ENCODE data around the gene PRDM16.

The PRDM16 gene

DNA sequence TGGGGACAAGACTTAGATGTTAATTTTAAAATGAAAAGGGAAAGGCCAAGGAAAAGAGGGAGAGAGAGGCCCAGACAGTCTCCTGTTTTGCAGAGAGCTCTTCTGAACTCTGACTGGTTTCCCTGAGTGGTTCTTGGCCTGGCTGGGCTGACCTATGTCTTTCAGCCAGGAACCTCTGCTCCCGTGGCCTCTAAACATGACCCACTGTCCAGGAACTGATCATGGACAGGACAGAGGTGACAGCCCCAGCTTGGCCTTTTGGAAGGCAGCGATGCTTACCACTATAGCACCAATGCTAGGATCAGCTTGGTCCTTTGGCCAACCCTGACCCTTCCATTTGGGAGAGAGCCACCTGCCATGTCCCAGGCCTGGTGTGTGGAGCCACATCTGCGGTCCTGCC is 55.2 kb downstream of the PRDM16 start:
- no peak for DNase-seq (ENCODE audit: low read depth)

GRCh38 chr1:3125078-3125477 is 56.1 kb downstream of the PRDM16 start:
- no peak for DNase-seq (ENCODE audit: low read depth)

- no peak for DNase-seq (ENCODE audit: low read depth)
These were observed 56.8 kb downstream of the PRDM16 start for GRCh38 chr1:3125546-3126368.

GRCh38 chr1:3126756-3127678 is 58.0 kb downstream of the PRDM16 start:
- no peak for DNase-seq (ENCODE audit: low read depth)

- DNase-seq (ENCODE audit: low read depth): no peak
These were observed 58.7 kb downstream of the PRDM16 start for GRCh38 chr1:3127738-3128137.

DNA sequence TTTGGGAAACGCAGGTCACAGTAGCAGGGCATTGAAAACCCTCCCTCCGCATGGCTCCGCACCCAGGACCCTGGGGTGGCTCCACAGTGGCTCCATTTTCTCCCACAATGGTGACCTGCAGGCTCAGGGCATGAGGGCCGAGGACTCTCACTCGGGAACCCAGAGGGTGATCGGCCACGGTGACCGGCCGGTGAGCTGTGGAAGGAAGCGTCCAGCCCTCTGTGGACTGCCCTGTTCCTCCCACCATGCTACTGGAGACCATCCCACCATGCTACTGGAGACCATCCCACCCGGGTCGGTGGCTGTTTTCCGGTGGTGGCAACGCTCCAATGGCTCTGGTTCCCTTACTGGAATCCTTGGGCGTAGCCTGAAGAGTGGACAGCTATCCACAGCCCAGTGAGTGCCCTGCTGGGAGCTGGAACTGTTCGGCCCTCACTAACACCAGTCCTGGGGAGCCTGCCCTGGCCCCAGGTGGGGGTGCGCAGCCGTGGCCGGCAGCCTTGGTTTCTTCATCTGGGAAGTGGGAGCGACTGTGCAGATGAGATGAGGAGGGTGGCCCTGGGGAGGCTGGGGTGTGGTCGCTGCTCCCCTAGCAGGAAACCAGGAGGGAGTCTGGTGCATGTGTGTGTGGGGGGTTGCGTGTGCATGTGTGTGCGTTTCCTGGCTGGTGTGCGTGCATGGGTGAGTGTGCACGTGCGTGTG is 59.6 kb downstream of the PRDM16 start:
- DNase-seq (ENCODE audit: low read depth): no peak

DNA sequence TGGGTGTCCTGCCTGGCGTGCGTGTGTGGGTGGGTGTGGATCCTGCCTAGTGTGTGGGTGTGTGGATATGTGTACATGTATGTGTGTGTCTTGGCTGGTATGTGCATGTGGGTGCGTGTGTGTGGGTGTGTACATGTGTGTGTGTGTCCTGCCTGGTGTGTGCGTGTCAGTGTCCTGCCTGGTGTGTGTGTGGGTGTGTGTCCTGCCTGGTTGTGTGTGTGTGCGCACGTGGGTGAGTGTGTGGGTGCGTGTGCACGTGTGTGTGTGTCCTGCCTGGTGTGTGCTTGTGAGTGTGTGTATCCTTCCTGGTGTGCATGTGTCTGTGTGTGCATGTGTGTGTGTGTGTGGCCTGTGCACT is 60.1 kb downstream of the PRDM16 start:
- DNase-seq (ENCODE audit: low read depth): no peak

GRCh38 chr1:3130268-3130667 is 61.3 kb downstream of the PRDM16 start:
- no peak for DNase-seq (ENCODE audit: low read depth)

GRCh38 chr1:3132660-3133059 is 63.7 kb downstream of the PRDM16 start:
- no peak for DNase-seq (ENCODE audit: low read depth)

DNA sequence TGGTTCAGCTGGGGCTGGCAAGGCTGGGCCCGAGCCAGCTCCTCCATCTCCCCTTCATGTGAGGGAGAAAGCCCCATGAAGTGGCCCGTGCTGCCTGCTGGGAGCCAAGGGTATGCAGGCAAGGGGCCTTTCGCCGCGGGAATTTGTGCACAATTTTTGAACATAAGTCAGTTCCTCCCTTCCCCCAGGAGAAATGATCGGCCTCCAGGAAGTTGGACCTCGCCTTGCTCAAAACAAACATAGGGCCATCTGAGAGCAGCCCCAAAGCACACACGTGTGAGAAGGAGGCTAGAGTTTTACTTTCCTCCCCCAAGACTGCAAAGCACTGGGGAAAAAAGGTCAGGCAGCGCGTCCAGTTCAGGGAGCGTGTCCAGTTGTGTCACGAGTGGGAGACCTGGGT is 64.7 kb downstream of the PRDM16 start:
- DNase-seq (ENCODE audit: low read depth): no peak

DNA sequence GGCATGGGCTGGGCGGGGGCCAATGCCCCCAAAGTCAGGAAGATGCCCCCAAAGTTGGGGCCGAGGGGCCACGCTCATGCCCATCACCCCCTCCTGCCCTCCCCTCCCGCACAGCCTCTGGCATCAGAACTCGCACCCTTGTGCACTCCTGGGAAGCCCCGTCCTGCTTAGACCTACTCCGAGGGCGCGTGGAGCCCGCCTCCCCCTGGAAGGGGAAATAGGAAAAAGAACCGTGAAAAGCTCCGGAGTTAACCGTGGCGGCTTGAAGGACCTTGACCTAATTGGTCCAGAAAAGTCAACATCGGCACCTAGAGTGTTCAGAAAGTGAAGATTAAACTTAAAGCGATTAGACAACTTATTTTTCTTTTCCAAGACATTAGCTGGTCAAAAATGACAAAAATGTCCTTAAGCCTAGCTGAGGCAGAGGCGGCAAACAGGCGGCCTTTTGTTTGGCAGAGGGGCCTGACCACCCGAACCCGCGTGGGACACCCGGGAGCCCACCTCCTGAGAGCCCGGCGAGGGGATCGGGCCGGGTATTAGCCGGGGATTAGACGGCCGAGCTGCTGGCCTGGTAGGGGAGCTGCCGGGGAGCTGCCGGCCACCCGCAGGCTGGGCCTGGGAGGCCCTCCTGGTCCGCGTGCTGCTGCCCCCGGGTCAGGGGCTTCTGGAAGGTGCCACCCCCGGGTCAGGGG is 65.5 kb downstream of the PRDM16 start:
- DNase-seq (ENCODE audit: low read depth): no peak

GRCh38 chr1:3135073-3135702 is 66.2 kb downstream of the PRDM16 start:
- DNase-seq (ENCODE audit: low read depth): no peak

DNA sequence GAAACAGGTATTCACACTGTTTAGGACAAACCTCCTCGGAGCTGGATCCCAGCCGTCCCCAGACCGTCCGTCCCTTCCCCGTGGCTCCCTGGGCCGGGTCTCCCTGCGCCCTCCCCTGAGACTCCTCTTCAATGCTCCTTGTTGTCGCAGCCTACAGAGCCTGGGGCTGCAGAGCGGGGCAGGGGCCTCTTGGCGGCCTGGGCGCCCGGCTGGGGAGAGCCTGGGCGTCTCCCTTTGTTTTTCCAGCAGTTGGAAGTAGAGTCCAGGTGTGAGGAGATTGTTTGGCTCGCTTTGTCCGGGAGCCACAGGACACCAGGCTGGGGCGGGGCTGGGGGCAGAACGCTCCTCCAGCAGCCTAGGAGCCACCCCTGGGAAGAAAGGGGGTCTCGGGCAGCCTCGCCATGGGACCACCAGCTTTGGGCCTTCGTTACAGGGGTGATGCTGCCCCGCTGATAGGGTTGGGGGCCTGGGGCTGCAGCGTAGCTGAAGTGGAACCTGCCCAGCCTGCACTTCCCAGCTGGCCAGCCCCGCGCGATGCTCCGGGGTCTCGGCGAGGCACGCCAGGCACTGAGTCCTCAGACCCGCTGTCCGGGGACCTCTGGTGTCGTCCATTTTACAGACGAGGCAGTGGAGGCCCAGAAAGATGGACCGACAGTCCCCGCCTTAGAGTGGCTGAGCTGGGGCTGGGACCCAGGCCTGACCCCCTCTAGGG is 66.9 kb downstream of the PRDM16 start:
- DNase-seq (ENCODE audit: low read depth): no peak

DNA sequence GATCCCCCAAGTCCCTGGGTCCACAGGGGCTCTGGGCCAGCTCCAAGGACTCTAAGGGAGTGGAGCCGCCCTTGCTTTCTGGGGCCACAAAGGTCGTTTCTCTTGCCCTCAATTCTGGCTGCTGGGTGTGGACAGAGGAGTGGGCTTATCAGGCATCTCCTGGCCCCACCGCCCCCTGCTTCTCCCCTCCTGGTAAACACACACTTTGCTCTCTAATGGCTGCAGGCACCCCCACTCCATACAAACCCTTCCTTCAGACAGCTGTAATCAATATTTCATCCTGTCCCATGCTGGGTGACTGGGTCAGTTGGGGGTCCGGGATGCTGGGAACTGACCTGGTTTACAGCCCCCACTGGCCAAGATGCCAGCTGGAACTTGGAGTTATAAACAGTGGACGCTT is 67.5 kb downstream of the PRDM16 start:
- no peak for DNase-seq (ENCODE audit: low read depth)

- DNase-seq (ENCODE audit: low read depth): no peak
These were observed 68.4 kb downstream of the PRDM16 start for GRCh38 chr1:3137111-3138100.

DNA sequence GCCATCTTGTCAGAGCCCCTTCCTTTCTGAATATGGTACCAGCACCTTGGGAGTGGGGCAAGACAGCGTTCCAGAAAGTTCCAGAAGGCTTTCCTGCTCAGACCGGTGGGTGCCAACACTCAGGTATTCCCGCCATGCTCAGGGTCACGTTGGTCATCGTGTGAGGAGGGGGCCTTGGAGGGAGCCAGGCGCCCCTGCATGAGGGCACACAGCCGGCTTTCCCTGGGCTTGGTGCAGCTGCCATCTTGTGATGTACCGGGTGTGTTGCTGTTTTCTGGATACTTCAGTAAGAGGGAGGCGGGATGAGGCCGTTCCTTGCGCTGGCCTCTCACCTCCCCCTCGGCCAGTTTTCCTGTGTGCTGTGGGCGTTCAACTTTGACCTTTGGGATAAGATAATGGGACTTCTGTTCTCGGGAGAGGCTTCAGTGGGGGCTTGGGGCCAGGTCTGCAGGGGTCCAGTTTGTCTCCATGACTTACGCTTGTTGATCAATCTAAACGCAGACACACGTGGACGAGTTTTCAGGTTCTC is 69.7 kb downstream of the PRDM16 start:
- DNase-seq (ENCODE audit: low read depth): no peak

GRCh38 chr1:3139451-3139852 is 70.4 kb downstream of the PRDM16 start:
- no peak for DNase-seq (ENCODE audit: low read depth)

DNA sequence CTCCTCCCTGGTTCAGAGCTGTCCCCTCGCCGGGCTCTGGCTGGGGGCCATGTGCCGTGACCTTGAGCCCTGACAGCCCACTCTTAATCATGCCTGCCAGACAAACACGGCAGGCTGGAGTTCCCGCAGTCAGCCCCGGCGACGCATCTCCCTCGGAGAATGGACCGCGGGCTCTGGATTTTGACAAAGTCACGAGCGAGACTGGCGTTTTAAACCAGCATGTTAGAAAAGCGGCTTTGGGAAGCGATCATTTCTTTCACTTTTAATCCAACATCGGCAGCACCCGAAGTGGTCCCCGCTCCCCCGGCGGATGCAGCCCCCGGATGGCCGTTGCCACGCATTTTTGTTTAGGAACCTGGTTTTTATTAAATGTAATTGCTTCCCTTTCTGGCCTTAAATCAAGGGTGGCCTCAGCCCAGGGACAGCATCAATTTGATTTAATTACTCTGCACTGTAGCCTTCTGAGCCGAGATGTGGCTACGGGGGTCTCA is 70.9 kb downstream of the PRDM16 start:
- DNase-seq (ENCODE audit: low read depth): no peak

GRCh38 chr1:3140437-3140836 is 71.4 kb downstream of the PRDM16 start:
- no peak for DNase-seq (ENCODE audit: low read depth)
